ENCODE measurements around the gene B3GALT6. TPM values are rescaled to one million over a fixed set of nuclear protein-coding genes. Genes with fewer than 3 reads are reported as not detected.
A peak's percentile ranks its signal among the peaks of the same experiment; 100 is the strongest.

Gene B3GALT6
- total and polyA plus RNA-seq, 5 experiments from 2014 or later: 8.8 to 24.6 (median 21.4) TPM

GRCh38 chr1:1211541-1212441 lies 20.2 kb upstream of the B3GALT6 start:
- POLR2A ChIA-PET: no interaction called here

GRCh38 chr1:1212780-1213344 lies 19.2 kb upstream of the B3GALT6 start:
- Mint-ChIP-seq H3K36me3 (peaks cover 0 to 12% (median 10%) of the 10 kb centered on the region in 3 donors), H3K27me3 (peaks cover 0 to 5% (median 0%) of the 10 kb centered on the region in 5 donors), H3K27ac (no peak overlapping the region), H3K4me3 (peak overlapping the region in 3 of 10 donors; percentile 10 to 34 (median 22)), H3K9me3 (no peaks in the 10 kb centered on the region), H3K4me1 (peaks cover 12 to 38% (median 33%) of the 10 kb centered on the region in 4 donors)
- POLR2A ChIA-PET: interaction anchor here (0.5 to 1.9 kb wide), 5 partner anchors 8 to 87 kb away, joined by 3 to 6 read pairs (median 3); no protein-coding TSS in a partner anchor
- DNase-seq: peak in 5 of 10 donors; percentile 13 to 62 (median 37)
- ATAC-seq: peak; percentile 16 to 21

More at GRCh38 chr1:1211541-1212441, 20.2 kb upstream of the B3GALT6 start:
- Mint-ChIP-seq H3K4me3 (peak overlapping the region in 4 of 10 donors; percentile 19 to 57 (median 30)), H3K36me3 (peaks cover 0 to 5% (median 3%) of the 10 kb centered on the region in 3 donors), H3K27me3 (peaks cover 0 to 7% (median 0%) of the 10 kb centered on the region in 5 donors), H3K27ac (peak overlapping the region in 1 of 10 donors; percentile 52), H3K9me3 (no peaks in the 10 kb centered on the region), H3K4me1 (peaks cover 12 to 40% (median 36%) of the 10 kb centered on the region in 4 donors)
- peak in 2 of 10 donors; percentile 7 to 55 for DNase-seq
- ATAC-seq: no peak

GRCh38 chr1:1213345-1214265 lies 18.4 kb upstream of the B3GALT6 start, which contains the start of gene TNFRSF4:
TSS of gene TNFRSF4 (minus strand) at chr1:1214153. CDS start at chr1:1214127, 26 bp downstream.
- ATAC-seq (peak; percentile 48 to 57), DNase-seq (peak in 6 of 10 donors; percentile 12 to 50 (median 34))
- Mint-ChIP-seq H3K36me3 (peaks cover 0 to 20% (median 11%) of the 10 kb centered on the region in 3 donors), H3K4me3 (peak within 1 kb of the TSS in 9 of 10 donors; percentile 33 to 70 (median 53)), H3K27ac (peak within 1 kb of the TSS in 7 of 10 donors; percentile 11 to 81 (median 38)), H3K27me3 (no peaks in the 10 kb centered on the region), H3K9me3 (no peaks in the 10 kb centered on the region), H3K4me1 (peaks cover 8 to 31% (median 27%) of the 10 kb centered on the region in 4 donors)
- POLR2A ChIA-PET: interaction anchor here (0.5 to 1.9 kb wide), 4 partner anchors 8 to 87 kb away, joined by 3 to 6 read pairs (median 4); no protein-coding TSS in a partner anchor

- ATAC-seq (no peak), DNase-seq (peak in 1 of 10 donors; percentile 23)
- H3K4me3 Mint-ChIP-seq: peak overlapping the region in 1 of 10 donors; percentile 18
- peaks cover 8 to 25% (median 19%) of the 10 kb centered on the region in 4 donors for H3K4me1 Mint-ChIP-seq
- POLR2A ChIA-PET: interaction anchor here (0.8 to 2.1 kb wide), 3 partner anchors 12 to 193 kb away, joined by 3 to 6 read pairs (median 4); partner anchors contain the start of genes B3GALT6 and SDF4
- no peaks in the 10 kb centered on the region for H3K9me3 Mint-ChIP-seq
- H3K27ac Mint-ChIP-seq: peak overlapping the region in 3 of 10 donors; percentile 11 to 40 (median 38)
- H3K27me3 Mint-ChIP-seq: no peaks in the 10 kb centered on the region
- peaks cover 0 to 31% (median 11%) of the 10 kb centered on the region in 3 donors for H3K36me3 Mint-ChIP-seq
Measured at GRCh38 chr1:1215080-1215676, 16.9 kb upstream of the B3GALT6 start.

GRCh38 chr1:1215881-1216605 lies 16.0 kb upstream of the B3GALT6 start:
- Mint-ChIP-seq H3K27ac (peak overlapping the region in 2 of 10 donors; percentile 56 to 90), H3K4me1 (peaks cover 8 to 31% (median 19%) of the 10 kb centered on the region in 4 donors), H3K27me3 (no peaks in the 10 kb centered on the region), H3K9me3 (no peaks in the 10 kb centered on the region), H3K4me3 (no peak overlapping the region), H3K36me3 (peaks cover 0 to 38% (median 13%) of the 10 kb centered on the region in 3 donors)
- ATAC-seq (no peak), DNase-seq (no peak)
- POLR2A ChIA-PET: interaction anchor here (1.1 to 2.1 kb wide), 2 partner anchors 12 to 15 kb away, joined by 4 to 6 read pairs; partner anchors contain the start of genes B3GALT6 and SDF4

GRCh38 chr1:1216770-1217620 lies 15.0 kb upstream of the B3GALT6 start:
- Mint-ChIP-seq H3K4me3 (peak overlapping the region in 3 of 10 donors; percentile 5 to 22 (median 22)), H3K27me3 (no peaks in the 10 kb centered on the region), H3K9me3 (no peaks in the 10 kb centered on the region), H3K4me1 (peaks cover 8 to 34% (median 19%) of the 10 kb centered on the region in 4 donors), H3K36me3 (peaks cover 0 to 43% (median 13%) of the 10 kb centered on the region in 3 donors), H3K27ac (peak overlapping the region in 8 of 10 donors; percentile 32 to 90 (median 54))
- POLR2A ChIA-PET: interaction anchor here (0.7 kb wide), 1 partner anchor 9 kb away, joined by 3 read pairs; no protein-coding TSS in a partner anchor
- ATAC-seq (no peak), DNase-seq (no peak)

- H3K36me3 Mint-ChIP-seq: peaks cover 0 to 49% (median 16%) of the 10 kb centered on the region in 3 donors
- H3K4me3 Mint-ChIP-seq: no peak overlapping the region
- no peaks in the 10 kb centered on the region for H3K27me3 Mint-ChIP-seq
- peak overlapping the region in 2 of 10 donors; percentile 35 to 71 for H3K27ac Mint-ChIP-seq
- ATAC-seq: no peak
- H3K9me3 Mint-ChIP-seq: no peaks in the 10 kb centered on the region
- DNase-seq: no peak
- peaks cover 8 to 37% (median 17%) of the 10 kb centered on the region in 4 donors for H3K4me1 Mint-ChIP-seq
- POLR2A ChIA-PET: interaction anchor here (1.2 kb wide), 1 partner anchor 389 kb away, joined by 3 read pairs; no protein-coding TSS in a partner anchor
Measured at GRCh38 chr1:1217621-1218523, 14.2 kb upstream of the B3GALT6 start.

GRCh38 chr1:1218524-1219200 lies 13.4 kb upstream of the B3GALT6 start:
- peaks cover 0 to 55% (median 19%) of the 10 kb centered on the region in 3 donors for H3K36me3 Mint-ChIP-seq
- no peaks in the 10 kb centered on the region for H3K9me3 Mint-ChIP-seq
- peak overlapping the region in 2 of 10 donors; percentile 35 to 59 for H3K27ac Mint-ChIP-seq
- H3K4me3 Mint-ChIP-seq: no peak overlapping the region
- H3K4me1 Mint-ChIP-seq: peaks cover 8 to 39% (median 17%) of the 10 kb centered on the region in 4 donors
- DNase-seq (no peak), ATAC-seq (no peak)
- H3K27me3 Mint-ChIP-seq: no peaks in the 10 kb centered on the region
- POLR2A ChIA-PET: interaction anchor here (1.2 to 1.3 kb wide), 2 partner anchors 11 to 389 kb away, joined by 3 to 4 read pairs; no protein-coding TSS in a partner anchor

GRCh38 chr1:1219341-1219740 lies 12.7 kb upstream of the B3GALT6 start:
- ATAC-seq (no peak), DNase-seq (no peak)
- Mint-ChIP-seq H3K27me3 (no peaks in the 10 kb centered on the region), H3K4me3 (no peak overlapping the region), H3K36me3 (peaks cover 0 to 61% (median 21%) of the 10 kb centered on the region in 3 donors), H3K9me3 (no peaks in the 10 kb centered on the region), H3K27ac (no peak overlapping the region), H3K4me1 (peaks cover 5 to 35% (median 15%) of the 10 kb centered on the region in 4 donors)
- POLR2A ChIA-PET: interaction anchor here (1.3 kb wide), 1 partner anchor 12 kb away, joined by 4 read pairs; no protein-coding TSS in a partner anchor

Measured in naive thymus-derived CD8-positive, alpha-beta T cell (primary cell).